CD4-positive, CD25-positive, alpha-beta regulatory T cell (primary cell): ENCODE data around the gene EPN2. TPM values are rescaled to one million over a fixed set of nuclear protein-coding genes. Genes with fewer than 3 reads are reported as not detected.
"Not testable (repeated sequence)": the region's sequence is repeated elsewhere in the genome, so short reads cannot be mapped to it uniquely, and the experiment has no call there.

Experiments
- ATAC-seq, 2 donors: fragments of 150-1000 bp; cut with Tn5 transposase; one replicate each; pipeline ENCODE4 v1.10.0; 2021; ENCODE audit warnings: low read depth in 2 of 2, moderate number of reproducible peaks in 2 of 2, moderate library complexity in 1 of 2
- DNase-seq, 3 donors: peaks; one replicate each; pipeline versions ENCODE4 v3.0.0 to v3.0.0-alpha.2; 2012 to 2022; ENCODE audit warnings: mixed read lengths in 1 of 3
- H3K27ac ChIP-seq: one replicate; pipeline ENCODE4 v1.7.0; 2013; ENCODE audit warnings: mild to moderate bottlenecking, low read length; ENCODE audit not compliant: insufficient read depth, poor library complexity, severe bottlenecking
- H3K27me3 ChIP-seq: one replicate; pipeline ENCODE4 v1.7.0; 2013; ENCODE audit warnings: low read length; ENCODE audit not compliant: control insufficient read depth, insufficient read depth
- H3K36me3 ChIP-seq: one replicate; pipeline ENCODE4 v1.7.0; 2013; ENCODE audit warnings: mild to moderate bottlenecking, low read length, moderate library complexity; ENCODE audit not compliant: control insufficient read depth, insufficient read depth
- H3K4me1 ChIP-seq: 2 replicates; pipeline ENCODE4 v1.7.0; 2013; ENCODE audit warnings: mild to moderate bottlenecking, low read length; ENCODE audit not compliant: insufficient read depth, control insufficient read depth, poor library complexity, severe bottlenecking
- H3K4me3 ChIP-seq: one replicate; pipeline ENCODE4 v1.7.0; 2013; ENCODE audit warnings: low read depth, mild to moderate bottlenecking, low read length, moderate library complexity
- H3K9me3 ChIP-seq, 2 experiments: 1 replicate in 1 of 2; 2 replicates in 1 of 2; pipeline ENCODE4 v1.7.0; 2013; ENCODE audit warnings: low read length in 2 of 2, mild to moderate bottlenecking in 1 of 2, moderate library complexity in 1 of 2; ENCODE audit not compliant: control insufficient read depth in 2 of 2
- H3K27ac Mint-ChIP-seq, 3 donors: one replicate each; pipeline ENCODE4 v1.8.0; 2020 to 2022; ENCODE audit warnings: mild to moderate bottlenecking in 3 of 3, mixed read lengths in 3 of 3, moderate library complexity in 2 of 3
- H3K27me3 Mint-ChIP-seq: one replicate; pipeline ENCODE4 v1.8.0; 2022; ENCODE audit warnings: mild to moderate bottlenecking, mixed read lengths
- H3K36me3 Mint-ChIP-seq: one replicate; pipeline ENCODE4 v1.8.0; 2020; ENCODE audit warnings: mixed read lengths
- H3K4me1 Mint-ChIP-seq, 4 donors: one replicate each; pipeline ENCODE4 v1.8.0; 2020 to 2022; ENCODE audit warnings: mixed read lengths in 4 of 4, mild to moderate bottlenecking in 1 of 4
- H3K4me3 Mint-ChIP-seq, 4 donors: one replicate each; pipeline ENCODE4 v1.8.0; 2020 to 2022; ENCODE audit warnings: mild to moderate bottlenecking in 4 of 4, mixed read lengths in 4 of 4, moderate library complexity in 3 of 4
- H3K9me3 Mint-ChIP-seq, 7 donors: one replicate each; pipeline ENCODE4 v1.8.0; 2020 to 2022; ENCODE audit warnings: mixed read lengths in 7 of 7, mild to moderate bottlenecking in 3 of 7, moderate library complexity in 2 of 7
- polyA plus RNA-seq, 4 donors: library from polyadenylated mRNA; unstranded; fragments of 300-500 nt; fragmentation: Illumina TruSeq; gene quantifications; one replicate each; pipeline ENCODE4 v1.2.3, GENCODE V29; 2021
- total RNA-seq: library from RNA; stranded (reverse); gene quantifications from one replicate; pipeline ENCODE4 v1.2.3, GENCODE V29; 2022

Gene EPN2
- total and polyA plus RNA-seq, 5 donors from 2014 or later = 7.1 to 14.9 (median 8.1) TPM

DNA sequence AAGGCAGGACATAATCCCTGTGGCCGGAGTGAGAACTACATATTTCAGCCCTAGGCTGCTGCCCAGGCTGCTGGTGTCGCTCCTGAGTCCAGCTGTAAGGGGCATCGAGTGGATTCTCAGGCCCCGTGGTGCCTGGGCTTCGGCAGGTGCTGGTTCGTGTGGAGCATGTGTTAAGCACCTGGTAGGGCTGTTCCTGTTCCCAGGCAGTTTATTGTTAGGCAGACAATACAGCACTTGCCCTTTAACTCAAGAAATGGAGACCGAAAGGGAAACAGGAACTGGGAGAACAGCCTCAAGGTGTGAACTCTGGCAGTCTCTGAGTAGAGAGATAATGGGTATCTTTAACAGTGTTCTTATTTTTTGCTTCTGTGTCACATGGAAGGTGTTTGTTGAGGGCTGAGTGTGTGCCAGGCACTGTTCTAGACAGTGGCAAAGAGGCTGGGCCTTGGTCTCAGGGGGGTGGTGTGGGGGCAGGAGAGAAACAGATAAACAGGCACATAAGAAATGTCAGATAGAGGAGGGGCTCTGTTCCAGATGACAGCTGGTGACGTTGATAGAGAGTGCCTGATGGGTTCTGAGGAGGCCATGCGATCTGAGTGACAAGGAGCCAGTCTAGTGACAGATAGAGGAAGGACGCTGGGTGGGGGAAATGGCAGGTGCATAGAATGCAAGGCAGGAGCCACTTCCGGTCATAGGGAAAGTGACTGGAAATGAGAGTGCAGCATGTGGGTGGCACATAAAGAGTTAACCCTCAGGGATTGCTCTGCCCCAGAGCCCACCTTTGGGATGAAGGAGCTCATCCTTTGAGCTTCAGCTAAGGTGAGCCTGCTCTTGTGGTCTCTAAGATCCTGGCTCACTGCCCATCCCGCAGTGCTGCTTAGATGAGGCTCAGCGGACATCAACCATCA is 33.8 kb downstream of the EPN2 start:
- ATAC-seq (peak in 1 of 2 donors; percentile 31), DNase-seq (no peak)
- Mint-ChIP-seq H3K4me3 (no peak overlapping the region), H3K36me3 (peaks cover 10% of the 10 kb centered on the region), H3K27ac (no peak overlapping the region), H3K9me3 (peaks cover 0 to 1% (median 0%) of the 10 kb centered on the region in 7 donors), H3K27me3 (no peaks in the 10 kb centered on the region), H3K4me1 (peaks cover 0 to 10% (median 3%) of the 10 kb centered on the region in 4 donors)
- no peaks in the 10 kb centered on the region for H3K36me3 ChIP-seq
- no peak overlapping the region for H3K27ac ChIP-seq
- no peaks in the 10 kb centered on the region for H3K27me3 ChIP-seq
- no peak overlapping the region for H3K4me3 ChIP-seq
- H3K4me1 ChIP-seq = no peaks in the 10 kb centered on the region
- no peaks in the 10 kb centered on the region for H3K9me3 ChIP-seq

DNA sequence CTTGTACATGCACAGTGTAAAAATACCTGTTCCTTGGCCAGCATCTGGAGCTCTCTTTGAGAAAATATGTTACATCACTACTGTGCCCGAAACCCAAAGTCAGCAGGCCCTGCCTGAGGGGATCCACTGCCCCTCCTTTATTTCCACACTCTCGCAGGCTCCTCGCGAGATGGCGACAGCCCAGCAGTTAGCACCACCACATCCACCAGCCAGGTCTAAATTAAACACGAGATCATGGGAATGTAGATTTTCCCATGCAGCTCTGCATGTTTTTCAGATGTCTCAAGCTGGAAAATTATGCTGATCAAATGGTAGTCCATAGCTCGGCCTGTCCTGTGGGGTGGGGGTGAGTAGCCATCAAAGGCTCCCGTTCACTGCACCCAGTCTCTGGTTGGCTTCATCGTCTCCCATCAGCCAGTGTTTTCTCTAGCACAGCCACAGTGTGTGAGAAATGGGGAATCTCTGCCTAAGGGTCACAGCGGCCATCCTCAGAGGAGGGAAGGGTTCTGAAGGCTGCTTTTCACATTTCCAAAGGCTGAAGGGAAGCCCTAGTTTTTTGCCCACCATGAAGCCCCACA is 34.7 kb downstream of the EPN2 start:
- ATAC-seq (no peak), DNase-seq (no peak)
- H3K4me1 ChIP-seq = no peaks in the 10 kb centered on the region
- H3K4me3 Mint-ChIP-seq = no peak overlapping the region
- H3K9me3 Mint-ChIP-seq = no peaks in the 10 kb centered on the region
- peaks cover 0 to 8% (median 3%) of the 10 kb centered on the region in 4 donors for H3K4me1 Mint-ChIP-seq
- H3K27me3 Mint-ChIP-seq = no peaks in the 10 kb centered on the region
- no peaks in the 10 kb centered on the region for H3K9me3 ChIP-seq
- H3K27me3 ChIP-seq = no peaks in the 10 kb centered on the region
- H3K27ac Mint-ChIP-seq = no peak overlapping the region
- no peak overlapping the region for H3K4me3 ChIP-seq
- H3K27ac ChIP-seq = no peak overlapping the region
- H3K36me3 Mint-ChIP-seq = peaks cover 8% of the 10 kb centered on the region
- H3K36me3 ChIP-seq = no peaks in the 10 kb centered on the region

DNA sequence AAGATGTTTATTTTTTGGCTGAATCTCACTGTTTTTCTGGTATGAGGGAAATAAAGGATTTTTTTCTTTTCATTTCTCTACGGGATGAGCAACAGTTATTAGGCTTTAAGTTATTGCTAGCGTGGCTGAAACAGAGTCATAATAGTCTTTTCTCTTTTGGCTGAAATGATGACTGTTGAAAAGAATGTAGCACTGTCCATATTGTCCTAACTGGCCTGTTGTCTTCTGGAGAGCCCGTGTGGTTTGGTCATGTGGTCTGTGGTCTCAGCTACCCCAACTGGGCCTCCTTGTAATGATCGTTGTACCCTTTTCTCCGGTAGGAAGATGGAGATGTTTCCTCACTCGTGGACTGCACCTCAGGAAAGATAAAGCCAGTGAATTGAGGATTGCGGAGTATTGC is 36.6 kb downstream of the EPN2 start:
- Histone ChIP-seq H3K4me1 (no peaks in the 10 kb centered on the region), H3K27ac (no peak overlapping the region), H3K27me3 (no peaks in the 10 kb centered on the region), H3K9me3 (no peaks in the 10 kb centered on the region), H3K4me3 (no peak overlapping the region), H3K36me3 (no peaks in the 10 kb centered on the region)
- Mint-ChIP-seq H3K4me3 (no peak overlapping the region), H3K4me1 (peaks cover 0 to 8% (median 3%) of the 10 kb centered on the region in 4 donors), H3K27me3 (no peaks in the 10 kb centered on the region), H3K9me3 (no peaks in the 10 kb centered on the region), H3K36me3 (peaks cover 8% of the 10 kb centered on the region), H3K27ac (no peak overlapping the region)
- DNase-seq (no peak), ATAC-seq (no peak)

DNA sequence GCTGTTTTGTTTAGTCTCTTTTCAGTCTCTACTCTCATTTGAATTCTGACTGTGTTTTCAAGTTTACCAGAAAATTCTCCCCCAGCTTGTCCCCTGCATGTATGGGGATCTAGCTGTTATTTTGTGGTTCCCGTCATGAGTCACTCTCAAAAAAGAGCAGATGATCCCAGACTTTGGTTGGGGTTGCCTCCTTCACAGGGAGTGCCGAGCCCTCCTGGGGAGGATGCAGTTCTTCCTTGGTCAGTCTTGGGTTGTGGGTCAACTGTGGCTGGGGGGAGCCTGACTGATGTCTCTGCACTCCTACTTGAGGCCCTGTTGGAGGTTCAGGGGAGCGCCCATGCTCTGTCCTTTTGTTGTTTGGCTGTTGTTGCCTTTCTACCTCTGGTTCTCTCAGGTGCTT is 37.7 kb downstream of the EPN2 start:
- ATAC-seq = no peak
- H3K4me3 Mint-ChIP-seq = no peak overlapping the region

DNA sequence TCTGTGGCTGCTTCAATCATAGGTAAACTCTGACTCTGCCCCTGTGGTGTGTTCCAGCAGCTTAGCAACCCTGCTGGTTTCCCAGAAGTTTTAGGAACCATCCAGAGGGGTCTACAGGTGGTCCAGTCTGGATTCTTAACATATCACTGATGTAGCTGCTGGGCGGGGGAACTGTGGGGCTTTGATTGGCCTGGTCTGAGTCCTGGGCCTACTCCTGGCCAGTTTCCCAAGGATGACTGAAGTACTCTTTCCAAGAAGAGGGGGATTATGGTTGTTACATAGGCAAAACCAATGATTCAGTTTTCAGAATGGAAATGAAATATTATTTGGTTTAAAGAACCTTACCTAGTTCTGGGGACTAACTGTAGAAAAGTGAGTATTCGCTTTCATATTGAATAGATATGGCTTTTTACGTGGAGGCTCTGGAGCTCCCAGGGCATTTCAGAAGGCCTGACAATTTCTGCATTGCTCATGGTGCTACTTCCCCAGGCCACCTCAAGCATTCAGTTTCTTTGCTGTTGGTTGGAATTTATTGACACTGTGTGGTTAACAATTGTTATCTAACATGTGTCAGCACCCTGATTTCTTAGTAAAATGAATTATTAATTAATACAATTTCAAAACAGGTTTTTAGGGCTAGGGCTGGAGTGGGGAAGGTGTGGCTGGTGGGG is 38.4 kb downstream of the EPN2 start:
- peaks cover 0 to 3% (median 1%) of the 10 kb centered on the region in 4 donors for H3K4me1 Mint-ChIP-seq

More for the DNA sequence above, 37.7 kb downstream of the EPN2 start:
- no peaks in the 10 kb centered on the region for H3K36me3 ChIP-seq
- H3K36me3 Mint-ChIP-seq = peaks cover 8% of the 10 kb centered on the region
- no peak overlapping the region for H3K4me3 ChIP-seq
- no peaks in the 10 kb centered on the region for H3K27me3 Mint-ChIP-seq
- DNase-seq = no peak
- H3K27ac ChIP-seq = no peak overlapping the region
- no peaks in the 10 kb centered on the region for H3K9me3 Mint-ChIP-seq
- peaks cover 0 to 6% (median 1%) of the 10 kb centered on the region in 4 donors for H3K4me1 Mint-ChIP-seq
- no peaks in the 10 kb centered on the region for H3K27me3 ChIP-seq
- H3K9me3 ChIP-seq = no peaks in the 10 kb centered on the region
- H3K27ac Mint-ChIP-seq = no peak overlapping the region
- no peaks in the 10 kb centered on the region for H3K4me1 ChIP-seq

DNA sequence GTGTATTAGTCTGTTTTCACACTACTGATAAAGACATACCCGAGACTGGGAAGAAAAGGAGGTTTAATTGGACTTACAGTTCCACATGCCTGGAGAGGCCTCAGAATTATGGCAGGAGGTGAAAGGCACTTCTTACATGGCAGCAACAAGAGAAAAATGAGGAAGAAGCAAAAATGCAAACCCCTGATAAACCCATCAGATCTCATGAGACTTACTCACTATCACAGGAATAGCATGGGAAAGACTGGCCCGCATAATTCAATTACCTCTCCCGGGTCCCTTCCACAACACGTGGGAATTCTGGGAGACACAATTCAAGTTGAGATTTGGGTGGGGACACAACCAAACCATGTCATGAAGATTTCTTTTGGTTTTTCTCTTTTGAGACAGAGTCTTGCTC is 41.1 kb downstream of the EPN2 start:
- H3K27me3 ChIP-seq, H3K9me3 Mint-ChIP-seq, H3K4me3 Mint-ChIP-seq, H3K27me3 Mint-ChIP-seq, H3K4me3 ChIP-seq, H3K4me1 Mint-ChIP-seq, H3K27ac ChIP-seq, H3K9me3 ChIP-seq, H3K4me1 ChIP-seq, ATAC-seq, DNase-seq, H3K27ac Mint-ChIP-seq, H3K36me3 ChIP-seq: not testable (repeated sequence)
- peaks cover 15% of the 10 kb centered on the region for H3K36me3 Mint-ChIP-seq

More for the DNA sequence above, 38.4 kb downstream of the EPN2 start:
- Histone ChIP-seq H3K36me3 (no peaks in the 10 kb centered on the region), H3K27ac (no peak overlapping the region), H3K4me3 (no peak overlapping the region), H3K4me1 (no peaks in the 10 kb centered on the region), H3K27me3 (no peaks in the 10 kb centered on the region), H3K9me3 (no peaks in the 10 kb centered on the region)
- ATAC-seq (no peak), DNase-seq (no peak)
- Mint-ChIP-seq H3K27ac (no peak overlapping the region), H3K36me3 (peaks cover 8% of the 10 kb centered on the region), H3K27me3 (no peaks in the 10 kb centered on the region), H3K9me3 (no peaks in the 10 kb centered on the region), H3K4me3 (no peak overlapping the region)

DNA sequence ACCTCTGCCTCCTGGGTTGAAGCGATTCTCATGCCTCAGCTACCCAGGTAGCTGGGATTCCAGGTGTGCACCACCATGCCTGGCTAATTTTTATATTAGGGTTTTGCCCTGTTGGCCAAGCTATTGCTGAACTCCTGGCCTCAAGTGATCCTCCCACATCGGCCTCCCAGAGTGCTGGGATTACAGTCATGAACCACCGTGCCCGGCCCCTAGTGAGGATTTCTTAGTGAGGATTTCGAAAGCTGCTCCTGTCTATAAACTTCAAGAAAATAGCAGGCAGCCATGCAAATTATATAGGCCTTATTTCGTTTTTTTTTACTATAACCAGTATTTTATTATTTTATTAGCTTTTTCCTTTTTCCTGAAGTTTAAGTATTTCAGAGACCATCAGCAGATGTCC is 41.6 kb downstream of the EPN2 start:
- no peak overlapping the region for H3K27ac ChIP-seq
- no peak overlapping the region for H3K4me3 ChIP-seq
- ATAC-seq (no peak), DNase-seq (no peak)
- H3K4me3 Mint-ChIP-seq = no peak overlapping the region
- H3K36me3 ChIP-seq = no peaks in the 10 kb centered on the region
- H3K27me3 ChIP-seq = no peaks in the 10 kb centered on the region
- H3K4me1 Mint-ChIP-seq = peaks cover 0 to 8% (median 2%) of the 10 kb centered on the region in 4 donors
- no peaks in the 10 kb centered on the region for H3K9me3 Mint-ChIP-seq
- H3K27me3 Mint-ChIP-seq = no peaks in the 10 kb centered on the region
- peaks cover 2% of the 10 kb centered on the region for H3K4me1 ChIP-seq
- H3K9me3 ChIP-seq = no peaks in the 10 kb centered on the region
- peaks cover 14% of the 10 kb centered on the region for H3K36me3 Mint-ChIP-seq
- H3K27ac Mint-ChIP-seq = no peak overlapping the region
